Thymus (tissue), 11 donors: ENCODE data around the gene C2orf68. TPM values are rescaled to one million over a fixed set of nuclear protein-coding genes. Genes with fewer than 3 reads are reported as not detected.
A peak's percentile ranks its signal among the peaks of the same experiment; 100 is the strongest.

Experiments used
- DNase-seq, 9 donors: peaks; one replicate each; pipeline ENCODE4 v3.0.0-alpha.2; 2013; ENCODE audit warnings: low spot score in 9 of 9, low read depth in 6 of 9, missing footprints in 1 of 9
- H3K27ac ChIP-seq, 2 donors: one replicate each; pipeline ENCODE4 v1.5.1; 2013; ENCODE audit warnings: control low read depth in 1 of 2, low read depth in 1 of 2, low read length in 1 of 2, mild to moderate bottlenecking in 1 of 2, moderate library complexity in 1 of 2
- H3K27me3 ChIP-seq, 2 donors: one replicate each; pipeline ENCODE4 v1.5.1; 2013; ENCODE audit warnings: low read length in 1 of 2; ENCODE audit not compliant: control insufficient read depth in 2 of 2, insufficient read depth in 1 of 2
- H3K36me3 ChIP-seq, 2 donors: one replicate each; pipeline ENCODE4 v1.5.1; 2013; ENCODE audit warnings: low read length in 1 of 2, mild to moderate bottlenecking in 1 of 2, moderate library complexity in 1 of 2; ENCODE audit not compliant: control insufficient read depth in 2 of 2, insufficient read depth in 2 of 2
- H3K4me1 ChIP-seq, 2 donors: one replicate each; pipeline ENCODE4 v1.5.1; 2013; ENCODE audit warnings: low read length in 2 of 2; ENCODE audit not compliant: control insufficient read depth in 2 of 2, insufficient read depth in 2 of 2
- H3K4me3 ChIP-seq, 2 donors: one replicate each; pipeline ENCODE4 v1.5.1; 2013; ENCODE audit warnings: low read length in 2 of 2, control low read depth in 1 of 2, mild to moderate bottlenecking in 1 of 2
- H3K9me3 ChIP-seq, 2 donors: one replicate each; pipeline ENCODE4 v1.5.1; 2013; ENCODE audit warnings: low read length in 1 of 2, mild to moderate bottlenecking in 1 of 2; ENCODE audit not compliant: control insufficient read depth in 2 of 2, insufficient read depth in 1 of 2
- WGBS: extraction: QIAGEN DNeasy Blood & Tissue Kit; methylation state at CpG from one replicate; pipeline ENCODE4 v1.1.7; 2013; 5-methylcytosine and 5-hydroxymethylcytosine counted together
- polyA plus RNA-seq: library from polyadenylated mRNA; stranded (reverse); fragments of 200-250 nt; gene quantifications from one replicate; pipeline ENCODE4 v1.2.3, GENCODE V29; 2013
- total RNA-seq: library from RNA; stranded (reverse); fragments of 120-200 nt; gene quantifications from one replicate; pipeline ENCODE4 v1.2.4, GENCODE V29; 2013
- donor health status: healthy.

C2orf68 gene
- total and polyA plus RNA-seq, 2 donors = 27.0 to 38.5 TPM

DNA sequence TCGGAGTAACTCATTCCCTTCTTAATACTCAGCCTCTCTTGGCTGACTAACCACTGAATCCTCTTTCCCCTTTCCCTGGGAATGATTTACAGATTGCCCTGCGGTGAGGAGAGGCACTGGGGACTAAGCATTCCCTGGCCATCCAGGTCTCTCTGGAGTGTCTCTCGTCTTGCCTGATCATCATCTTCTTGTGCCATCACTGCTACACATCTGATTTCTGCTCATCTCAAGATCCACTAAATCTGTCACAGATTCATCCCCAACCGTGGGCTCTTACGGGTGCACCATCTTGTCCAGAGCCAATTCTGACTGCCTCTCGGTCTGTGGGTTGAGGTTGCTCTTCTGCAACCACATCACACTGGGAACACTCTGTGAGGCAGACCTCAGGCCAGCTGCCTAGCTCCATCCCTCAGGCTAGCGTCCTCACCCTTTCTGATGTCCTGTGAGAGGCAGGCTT lies 44.1 kb upstream of the C2orf68 start:
- 95% methylated on average over 7 of the region's 7 CpGs for WGBS
- Histone ChIP-seq H3K4me1 (no peaks in the 10 kb centered on the region), H3K4me3 (no peak overlapping the region), H3K36me3 (peaks cover 34 to 38% of the 10 kb centered on the region in 2 donors), H3K27me3 (no peaks in the 10 kb centered on the region), H3K27ac (no peak overlapping the region), H3K9me3 (no peaks in the 10 kb centered on the region)
- DNase-seq = no peak

DNA sequence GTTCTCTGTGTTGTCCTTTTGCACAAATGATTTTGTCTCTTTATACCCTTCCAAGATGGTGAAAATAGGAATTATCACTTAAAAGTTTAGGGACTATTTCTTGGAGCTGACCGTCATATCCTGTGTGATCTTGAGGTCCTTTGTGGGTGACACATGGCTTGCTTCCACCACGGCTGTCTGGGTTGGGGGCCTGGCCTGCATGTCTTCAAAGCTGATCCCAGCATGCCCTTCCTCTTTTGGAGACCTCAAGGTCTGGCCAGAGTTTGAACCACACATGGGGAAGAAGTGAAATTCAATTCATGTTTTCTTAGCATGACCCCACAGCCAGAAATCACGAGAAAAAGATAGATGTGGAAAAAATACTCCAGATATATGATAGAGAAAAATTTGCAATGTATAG lies 42.1 kb upstream of the C2orf68 start:
- no peaks in the 10 kb centered on the region for H3K4me1 ChIP-seq
- peaks cover 51 to 52% of the 10 kb centered on the region in 2 donors for H3K36me3 ChIP-seq
- no peaks in the 10 kb centered on the region for H3K27me3 ChIP-seq
- no peak overlapping the region for H3K27ac ChIP-seq
- no peaks in the 10 kb centered on the region for H3K9me3 ChIP-seq
- no peak for DNase-seq
- 84% methylated on average over 3 of the region's 3 CpGs for WGBS
- H3K4me3 ChIP-seq = no peak overlapping the region

- Histone ChIP-seq H3K36me3 (peaks cover 65 to 67% of the 10 kb centered on the region in 2 donors), H3K4me3 (no peak overlapping the region), H3K27ac (no peak overlapping the region), H3K4me1 (no peaks in the 10 kb centered on the region), H3K27me3 (no peaks in the 10 kb centered on the region), H3K9me3 (no peaks in the 10 kb centered on the region)
- no peak for DNase-seq
- over 99% methylated on average over 2 of the region's 2 CpGs for WGBS
Measured at GRCh38 chr2:85652056-85652455, 40.2 kb upstream of the C2orf68 start.

DNA sequence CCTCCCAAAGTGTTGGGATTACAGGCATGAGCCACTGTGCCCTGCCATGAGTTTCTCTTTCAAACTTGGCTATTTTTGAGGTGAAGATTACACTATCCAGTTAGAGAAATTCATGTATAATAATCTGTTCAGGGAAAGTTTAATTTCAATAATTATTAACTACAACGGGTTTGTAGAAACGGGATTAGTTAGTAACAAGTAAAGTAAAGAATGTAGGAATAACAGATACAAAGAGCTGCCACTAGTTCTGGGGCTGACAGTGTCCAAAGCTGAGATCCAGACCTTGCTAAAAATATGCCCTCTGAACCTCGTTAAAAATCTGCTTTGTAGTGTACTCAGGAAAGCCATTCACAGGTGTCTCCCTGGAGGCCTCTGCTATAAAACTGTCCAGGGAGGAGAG lies 39.2 kb upstream of the C2orf68 start:
- no peaks in the 10 kb centered on the region for H3K9me3 ChIP-seq
- H3K36me3 ChIP-seq = peaks cover 59 to 68% of the 10 kb centered on the region in 2 donors
- no peaks in the 10 kb centered on the region for H3K4me1 ChIP-seq
- 98% methylated on average over 3 of the region's 3 CpGs for WGBS
- H3K27ac ChIP-seq = no peak overlapping the region
- DNase-seq = no peak
- no peaks in the 10 kb centered on the region for H3K27me3 ChIP-seq
- H3K4me3 ChIP-seq = no peak overlapping the region

GRCh38 chr2:85650456-85650855 lies 38.6 kb upstream of the C2orf68 start:
- DNase-seq = no peak
- no peaks in the 10 kb centered on the region for H3K9me3 ChIP-seq
- no peaks in the 10 kb centered on the region for H3K27me3 ChIP-seq
- whole genome bisulfite sequencing = over 99% methylated on average over 4 of the region's 4 CpGs
- H3K4me1 ChIP-seq = no peaks in the 10 kb centered on the region
- no peak overlapping the region for H3K27ac ChIP-seq
- no peak overlapping the region for H3K4me3 ChIP-seq
- peaks cover 61 to 74% of the 10 kb centered on the region in 2 donors for H3K36me3 ChIP-seq

- peaks cover 70 to 83% of the 10 kb centered on the region in 2 donors for H3K36me3 ChIP-seq
- WGBS = 93% methylated on average over 9 of the region's 9 CpGs
- DNase-seq = no peak
- H3K4me3 ChIP-seq = no peak overlapping the region
- H3K27me3 ChIP-seq = no peaks in the 10 kb centered on the region
- no peak overlapping the region for H3K27ac ChIP-seq
- H3K4me1 ChIP-seq = no peaks in the 10 kb centered on the region
- H3K9me3 ChIP-seq = no peaks in the 10 kb centered on the region
Measured at GRCh38 chr2:85649201-85650190, 37.6 kb upstream of the C2orf68 start.

DNA sequence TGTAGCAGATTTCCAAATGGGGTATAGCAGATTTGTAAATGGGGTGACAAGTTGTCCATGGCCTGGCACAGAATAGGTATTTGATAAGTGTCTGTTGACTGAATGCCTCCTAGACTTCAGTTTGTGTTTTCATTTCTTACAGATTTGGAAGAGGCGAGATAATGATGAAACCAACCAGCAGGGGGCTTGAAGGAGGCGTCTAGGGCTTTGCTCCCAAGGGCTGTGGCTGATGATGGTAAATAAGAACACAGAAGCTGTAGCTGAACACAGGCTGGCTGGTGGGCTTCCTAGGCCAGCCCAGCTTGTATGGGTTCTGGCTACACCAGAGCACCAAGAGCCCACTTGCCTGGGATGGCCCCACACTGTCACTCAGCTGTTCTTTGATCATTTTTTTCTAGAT lies 36.8 kb upstream of the C2orf68 start:
- H3K27me3 ChIP-seq = no peaks in the 10 kb centered on the region
- no peak overlapping the region for H3K27ac ChIP-seq
- H3K36me3 ChIP-seq = peaks cover 76 to 91% of the 10 kb centered on the region in 2 donors
- H3K4me3 ChIP-seq = no peak overlapping the region
- H3K9me3 ChIP-seq = no peaks in the 10 kb centered on the region
- WGBS = 87% methylated on average over 2 of the region's 2 CpGs
- DNase-seq = peak in 2 of 9 donors; percentile 28 to 43
- no peaks in the 10 kb centered on the region for H3K4me1 ChIP-seq

DNA sequence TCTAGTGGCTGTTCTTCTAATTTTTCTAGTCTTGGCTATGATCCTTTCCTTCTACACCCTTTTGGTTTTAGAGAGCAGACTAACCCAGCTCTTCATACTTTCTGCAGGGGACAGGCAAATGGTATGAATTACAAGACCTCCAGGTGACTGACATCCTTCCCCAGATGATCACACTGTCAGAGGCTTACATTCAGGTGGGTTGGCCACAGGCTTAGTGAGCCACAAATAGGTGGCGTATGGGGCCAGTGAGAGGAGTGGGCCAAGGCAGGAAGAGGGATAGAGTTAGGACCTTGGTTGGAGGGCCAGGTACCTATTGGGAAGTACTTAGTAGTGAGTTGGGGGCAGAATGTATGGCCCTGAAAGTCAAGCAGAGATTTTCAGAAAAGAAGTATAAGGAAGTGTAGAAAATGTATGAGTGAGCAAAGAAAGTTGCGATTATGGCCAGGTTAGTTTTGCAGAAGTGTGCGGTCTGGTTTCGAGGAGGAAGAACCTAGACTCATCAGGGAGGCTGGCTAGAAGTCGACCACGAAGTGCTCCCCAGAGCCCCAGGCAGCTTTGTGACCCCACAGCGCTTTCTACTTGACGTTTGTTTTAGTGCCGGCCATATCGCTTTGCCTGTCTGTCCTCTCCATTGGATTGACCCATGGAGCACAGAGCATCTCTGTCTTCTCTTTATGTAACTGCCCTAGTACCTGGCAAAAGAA lies 36.1 kb upstream of the C2orf68 start:
- Histone ChIP-seq H3K4me1 (no peaks in the 10 kb centered on the region), H3K36me3 (peaks cover 79 to 91% of the 10 kb centered on the region in 2 donors), H3K9me3 (no peaks in the 10 kb centered on the region), H3K27me3 (no peaks in the 10 kb centered on the region), H3K4me3 (no peak overlapping the region), H3K27ac (no peak overlapping the region)
- WGBS = 96% methylated on average over 10 of the region's 10 CpGs
- DNase-seq = no peak

- peaks cover 80 to 95% of the 10 kb centered on the region in 2 donors for H3K36me3 ChIP-seq
- no peak overlapping the region for H3K27ac ChIP-seq
- H3K27me3 ChIP-seq = no peaks in the 10 kb centered on the region
- no peaks in the 10 kb centered on the region for H3K4me1 ChIP-seq
- H3K4me3 ChIP-seq = no peak overlapping the region
- no peaks in the 10 kb centered on the region for H3K9me3 ChIP-seq
- 91% methylated on average over 2 of the region's 2 CpGs for WGBS
- DNase-seq = no peak
Measured at GRCh38 chr2:85646166-85646565, 34.3 kb upstream of the C2orf68 start.
